ENCODE measurements around the gene LAMTOR4. TPM values are rescaled to one million over a fixed set of nuclear protein-coding genes. Genes with fewer than 3 reads are reported as not detected.
A peak's percentile ranks its signal among the peaks of the same experiment; 100 is the strongest.
"Not testable (repeated sequence)": the region's sequence is repeated elsewhere in the genome, so short reads cannot be mapped to it uniquely, and the experiment has no call there.

Gene LAMTOR4
- total RNA-seq, 1 donor from 2014 or later: 100 TPM

- Histone ChIP-seq H3K27ac (replicated peaks) (peak overlapping the region; percentile 47), H3K27me3 (ENCODE audit: low read depth) (peaks cover 23% of the 10 kb centered on the region), H3K4me1 (peaks cover 23% of the 10 kb centered on the region), H3K36me3 (no peaks in the 10 kb centered on the region), H3K4me3 (peak overlapping the region; percentile 65), H3K9me3 (replicated peaks) (no peaks in the 10 kb centered on the region)
- DNase-seq: no peak
- intact Hi-C loops (cut with micrococcal nuclease): no loop called here
- TF ChIP-seq, protein P1, sequence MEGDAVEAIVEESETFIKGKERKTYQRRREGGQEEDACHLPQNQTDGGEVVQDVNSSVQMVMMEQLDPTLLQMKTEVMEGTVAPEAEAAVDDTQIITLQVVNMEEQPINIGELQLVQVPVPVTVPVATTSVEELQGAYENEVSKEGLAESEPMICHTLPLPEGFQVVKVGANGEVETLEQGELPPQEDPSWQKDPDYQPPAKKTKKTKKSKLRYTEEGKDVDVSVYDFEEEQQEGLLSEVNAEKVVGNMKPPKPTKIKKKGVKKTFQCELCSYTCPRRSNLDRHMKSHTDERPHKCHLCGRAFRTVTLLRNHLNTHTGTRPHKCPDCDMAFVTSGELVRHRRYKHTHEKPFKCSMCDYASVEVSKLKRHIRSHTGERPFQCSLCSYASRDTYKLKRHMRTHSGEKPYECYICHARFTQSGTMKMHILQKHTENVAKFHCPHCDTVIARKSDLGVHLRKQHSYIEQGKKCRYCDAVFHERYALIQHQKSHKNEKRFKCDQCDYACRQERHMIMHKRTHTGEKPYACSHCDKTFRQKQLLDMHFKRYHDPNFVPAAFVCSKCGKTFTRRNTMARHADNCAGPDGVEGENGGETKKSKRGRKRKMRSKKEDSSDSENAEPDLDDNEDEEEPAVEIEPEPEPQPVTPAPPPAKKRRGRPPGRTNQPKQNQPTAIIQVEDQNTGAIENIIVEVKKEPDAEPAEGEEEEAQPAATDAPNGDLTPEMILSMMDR (IDR thresholded peaks at IDR 0.05; ENCODE audit: borderline replicate concordance): no peak
Observed at GRCh38 chr7:100176096-100177044, 27.7 kb downstream of the LAMTOR4 start.

DNA sequence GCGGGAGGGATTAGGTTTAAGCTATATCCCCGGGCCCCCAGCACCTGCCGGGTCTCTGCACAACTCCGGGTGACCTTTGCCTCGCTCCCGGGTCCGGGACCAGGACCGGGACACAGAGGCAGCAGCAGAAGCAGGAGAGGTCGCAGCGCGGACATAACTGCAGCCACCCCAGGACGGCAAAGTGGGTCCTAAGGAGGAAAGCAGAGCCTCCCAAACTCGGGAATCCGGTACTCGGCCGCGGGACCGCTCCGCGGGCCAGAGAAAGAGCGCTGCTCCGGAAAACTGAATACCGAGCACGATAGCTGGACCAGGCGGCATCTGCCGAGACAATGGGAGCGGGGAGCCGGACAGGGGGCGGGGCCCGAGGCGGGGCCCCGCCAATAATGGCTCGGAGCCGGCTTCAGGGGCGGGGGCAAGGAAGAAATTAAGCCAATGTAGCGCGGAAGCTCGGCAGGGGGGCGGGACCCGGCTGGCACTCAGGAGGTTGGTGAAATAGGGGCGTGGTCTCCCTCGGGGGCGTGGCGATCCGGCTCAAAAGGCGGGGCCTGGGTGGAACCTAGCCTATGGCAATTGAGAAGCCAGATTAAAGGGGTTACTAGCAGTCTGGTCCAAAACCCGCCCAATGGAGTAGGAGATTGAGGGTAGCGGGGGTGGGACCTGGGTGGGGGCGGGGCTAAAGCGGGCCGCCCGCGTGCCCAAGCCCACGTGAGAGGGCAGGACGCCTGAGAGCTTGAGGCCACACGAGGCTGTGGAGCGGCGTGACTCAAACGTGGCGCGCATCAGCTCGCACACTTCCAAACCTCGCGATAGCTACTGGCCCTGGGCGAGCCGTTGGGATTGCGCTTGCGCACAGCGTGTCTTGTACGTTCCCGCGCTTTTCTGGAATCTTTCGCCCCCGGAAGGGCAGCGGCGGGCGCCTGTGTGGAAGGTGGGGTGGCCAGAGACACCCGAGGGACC is 28.6 kb downstream of the LAMTOR4 start, which contains the start of the genes GPC2 and STAG3:
TSS of gene GPC2 (minus strand) at position 337 of the 957 bp plus-strand sequence. CDS start at position 155, 182 bp downstream.
TSS of gene STAG3 (plus strand) at position 874 of the 957 bp plus-strand sequence. CDS start 2,639 bp downstream, outside the sequence.
- H3K4me1 ChIP-seq: peaks cover 17% of the 10 kb centered on the region
- H3K27me3 ChIP-seq (ENCODE audit: low read depth): peaks cover 14% of the 10 kb centered on the region
- peak within 1 kb of the TSS; percentile 65 for H3K4me3 ChIP-seq
- DNase-seq: peak; percentile 96
- intact Hi-C loops (cut with micrococcal nuclease): no loop called here
- no peaks in the 10 kb centered on the region for H3K36me3 ChIP-seq
- peak within 1 kb of the TSS; percentile 47 for H3K27ac ChIP-seq (replicated peaks)
- no peaks in the 10 kb centered on the region for H3K9me3 ChIP-seq (replicated peaks)
- TF ChIP-seq, protein P1 (IDR thresholded peaks at IDR 0.05; ENCODE audit: borderline replicate concordance): no peak

- H3K27ac ChIP-seq (replicated peaks); H3K36me3 ChIP-seq; H3K4me3 ChIP-seq; DNase-seq; intact Hi-C loops (cut with micrococcal nuclease); H3K9me3 ChIP-seq (replicated peaks): not testable (repeated sequence)
- Histone ChIP-seq H3K27me3 (ENCODE audit: low read depth) (peaks cover 16% of the 10 kb centered on the region), H3K4me1 (peaks cover 17% of the 10 kb centered on the region)
Observed at GRCh38 chr7:100180084-100180483, 31.4 kb downstream of the LAMTOR4 start.

- H3K4me3 ChIP-seq; H3K36me3 ChIP-seq; intact Hi-C loops (cut with micrococcal nuclease); H3K27ac ChIP-seq (replicated peaks); H3K9me3 ChIP-seq (replicated peaks); DNase-seq; H3K4me1 ChIP-seq: not testable (repeated sequence)
- peaks cover 16% of the 10 kb centered on the region for H3K27me3 ChIP-seq (ENCODE audit: low read depth)
Observed at GRCh38 chr7:100182616-100183015, 33.9 kb downstream of the LAMTOR4 start.

GRCh38 chr7:100183090-100183489 is 34.4 kb downstream of the LAMTOR4 start:
- H3K27me3 ChIP-seq (ENCODE audit: low read depth): peaks cover 16% of the 10 kb centered on the region
- H3K4me1 ChIP-seq; H3K27ac ChIP-seq (replicated peaks); H3K36me3 ChIP-seq; intact Hi-C loops (cut with micrococcal nuclease); H3K4me3 ChIP-seq; H3K9me3 ChIP-seq (replicated peaks); DNase-seq: not testable (repeated sequence)

- no peaks in the 10 kb centered on the region for H3K36me3 ChIP-seq
- TF ChIP-seq, protein P1 (IDR thresholded peaks at IDR 0.05; ENCODE audit: borderline replicate concordance): no peak
- H3K27me3 ChIP-seq (ENCODE audit: low read depth): peaks cover 16% of the 10 kb centered on the region
- no peak overlapping the region for H3K4me3 ChIP-seq
- intact Hi-C loops (cut with micrococcal nuclease): no loop called here
- H3K4me1 ChIP-seq: no peaks in the 10 kb centered on the region
- H3K9me3 ChIP-seq (replicated peaks): no peaks in the 10 kb centered on the region
- DNase-seq: no peak
- H3K27ac ChIP-seq (replicated peaks): no peak overlapping the region
Observed at GRCh38 chr7:100185726-100186125, 37.0 kb downstream of the LAMTOR4 start.
